ENCODE results near the gene ABR. TPM values are rescaled to one million over a fixed set of nuclear protein-coding genes. Genes with fewer than 3 reads are reported as not detected.

Gene ABR
- total and polyA plus RNA-seq, 4 donors, result 2.7 to 12.9 (median 6.8) TPM

- no peak for TF ChIP-seq SP1 (IDR thresholded peaks at IDR 0.05)
- no peak for TF ChIP-seq REST (IDR thresholded peaks at IDR 0.05)
- no peak for TF ChIP-seq JUND (IDR thresholded peaks at IDR 0.05)
- 81% methylated on average over 11 of the region's 11 CpGs for WGBS
- no peak for DNase-seq (ENCODE audit: low spot score)
Measured at GRCh38 chr17:1033503-1033902, 146.3 kb downstream of the ABR start.

GRCh38 chr17:1032391-1032790 lies 147.4 kb downstream of the ABR start:
- Histone ChIP-seq H3K9me3 (ENCODE audit: control insufficient read depth in 4 of 4, low read length in 3 of 4) (no peaks in the 10 kb centered on the region), H3K4me1 (ENCODE audit: control insufficient read depth in 4 of 4, insufficient read depth in 4 of 4, low read length in 3 of 4) (peaks cover 0 to 2% (median 0%) of the 10 kb centered on the region in 4 donors), H3K36me3 (ENCODE audit: control insufficient read depth in 4 of 4, insufficient read depth in 3 of 4, low read depth in 1 of 4, low read length in 3 of 4) (no peaks in the 10 kb centered on the region), H3K27ac (ENCODE audit: low read depth in 1 of 2, low read length in 2 of 2) (no peak overlapping the region), H3K27me3 (ENCODE audit: control insufficient read depth in 4 of 4, insufficient read depth in 4 of 4, low read length in 3 of 4) (no peaks in the 10 kb centered on the region), H3K4me3 (ENCODE audit: low read depth in 1 of 3, low read length in 3 of 3) (no peak overlapping the region), H3K9ac (ENCODE audit: low read depth in 1 of 2, low read length in 2 of 2) (no peak overlapping the region)
- TF ChIP-seq YY1 (IDR thresholded peaks at IDR 0.05) (no peak), GABPA (IDR thresholded peaks at IDR 0.05 in 1 of 2, conservative IDR thresholded peaks at IDR 0.05 in 1 of 2) (no peak), MAX (IDR thresholded peaks at IDR 0.05) (no peak)
- 67% methylated on average over 27 of the region's 27 CpGs for WGBS
- no peak for DNase-seq (ENCODE audit: low spot score)

More at GRCh38 chr17:1033503-1033902, 146.3 kb downstream of the ABR start:
- Histone ChIP-seq H3K4me3 (ENCODE audit: low read depth in 1 of 3, low read length in 3 of 3) (no peak overlapping the region), H3K27me3 (ENCODE audit: control insufficient read depth in 4 of 4, insufficient read depth in 4 of 4, low read length in 3 of 4) (no peaks in the 10 kb centered on the region), H3K4me1 (ENCODE audit: control insufficient read depth in 4 of 4, insufficient read depth in 4 of 4, low read length in 3 of 4) (peaks cover 0 to 2% (median 0%) of the 10 kb centered on the region in 4 donors), H3K9ac (ENCODE audit: low read depth in 1 of 2, low read length in 2 of 2) (no peak overlapping the region), H3K27ac (ENCODE audit: low read depth in 1 of 2, low read length in 2 of 2) (no peak overlapping the region), H3K9me3 (ENCODE audit: control insufficient read depth in 4 of 4, low read length in 3 of 4) (no peaks in the 10 kb centered on the region), H3K36me3 (ENCODE audit: control insufficient read depth in 4 of 4, insufficient read depth in 3 of 4, low read depth in 1 of 4, low read length in 3 of 4) (no peaks in the 10 kb centered on the region)

GRCh38 chr17:1031711-1032110 lies 148.1 kb downstream of the ABR start:
- Histone ChIP-seq H3K9ac (ENCODE audit: low read depth in 1 of 2, low read length in 2 of 2) (no peak overlapping the region), H3K36me3 (ENCODE audit: control insufficient read depth in 4 of 4, insufficient read depth in 3 of 4, low read depth in 1 of 4, low read length in 3 of 4) (no peaks in the 10 kb centered on the region), H3K27me3 (ENCODE audit: control insufficient read depth in 4 of 4, insufficient read depth in 4 of 4, low read length in 3 of 4) (no peaks in the 10 kb centered on the region), H3K27ac (ENCODE audit: low read depth in 1 of 2, low read length in 2 of 2) (no peak overlapping the region), H3K4me3 (ENCODE audit: low read depth in 1 of 3, low read length in 3 of 3) (no peak overlapping the region), H3K4me1 (ENCODE audit: control insufficient read depth in 4 of 4, insufficient read depth in 4 of 4, low read length in 3 of 4) (peaks cover 0 to 2% (median 0%) of the 10 kb centered on the region in 4 donors), H3K9me3 (ENCODE audit: control insufficient read depth in 4 of 4, low read length in 3 of 4) (no peaks in the 10 kb centered on the region)
- 24% methylated on average over 28 of the region's 35 CpGs for WGBS
- TF ChIP-seq HNF4A (conservative IDR thresholded peaks at IDR 0.05) (no peak), HNF4G (IDR thresholded peaks at IDR 0.05) (no peak), MAX (IDR thresholded peaks at IDR 0.05) (no peak), CTCF (IDR thresholded peaks at IDR 0.05; ENCODE audit: low read depth, low read length, missing input control) (no peak), FOXA1 (IDR thresholded peaks at IDR 0.05) (no peak), FOXA2 (IDR thresholded peaks at IDR 0.05) (no peak)
- DNase-seq (ENCODE audit: low spot score), result no peak

Data from liver (tissue), 9 donors.